Head of caudate nucleus (tissue), 42 donors: ENCODE measurements around the gene XAGE1A.
"Not testable (repeated sequence)": the region's sequence is repeated elsewhere in the genome, so short reads cannot be mapped to it uniquely, and the experiment has no call there.

Experiments
- DNase-seq, 42 donors: peaks; one replicate each; pipeline versions ENCODE4 v3.0.0 to v3.0.0-alpha.2; 2020 to 2021; ENCODE audit warnings: mixed read lengths in 7 of 42
- intact Hi-C: fragments of 100-400 bp; cut with DNase I; formaldehyde crosslinking; loops from one replicate; pipeline ENCODE4 v1.15.0; 2022

Gene XAGE1A, protein sequence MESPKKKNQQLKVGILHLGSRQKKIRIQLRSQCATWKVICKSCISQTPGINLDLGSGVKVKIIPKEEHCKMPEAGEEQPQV

DNA sequence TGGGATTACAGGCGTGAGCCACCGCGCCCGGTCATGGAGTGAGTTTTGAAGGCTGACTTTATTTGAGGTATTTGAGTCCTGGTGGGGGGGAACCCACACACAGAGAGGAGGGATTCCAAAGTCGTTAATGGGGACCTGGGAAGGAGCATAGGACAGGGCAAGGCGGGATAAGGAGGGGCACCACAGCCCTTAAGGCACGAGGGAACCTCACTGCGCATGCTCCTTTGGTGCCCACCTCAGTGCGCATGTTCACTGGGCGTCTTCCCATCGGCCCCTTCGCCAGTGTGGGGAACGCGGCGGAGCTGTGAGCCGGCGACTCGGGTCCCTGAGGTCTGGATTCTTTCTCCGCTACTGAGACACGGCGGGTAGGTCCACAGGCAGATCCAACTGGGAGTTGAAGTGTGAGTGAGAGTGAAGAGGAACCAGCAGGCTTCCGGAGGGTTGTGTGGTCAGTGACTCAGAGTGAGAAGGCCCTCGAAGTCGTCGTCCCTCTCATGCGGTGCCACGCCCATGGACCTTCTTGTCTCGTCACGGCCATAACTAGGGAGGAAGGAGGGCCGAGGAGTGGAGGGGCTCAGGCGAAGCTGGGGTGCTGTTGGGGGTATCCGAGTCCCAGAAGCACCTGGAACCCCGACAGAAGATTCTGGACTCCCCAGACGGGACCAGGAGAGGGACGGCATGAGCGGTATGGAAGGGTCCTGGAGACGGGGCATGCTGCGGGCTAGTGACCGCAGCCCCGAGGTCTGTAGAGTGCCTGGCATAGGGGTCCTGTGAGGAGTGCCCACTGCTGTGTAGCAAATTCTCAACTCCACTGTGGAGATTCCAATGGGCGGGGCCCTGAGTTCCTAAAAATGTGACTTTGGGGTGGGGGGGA, at the start of gene XAGE1A:
Gene XAGE1A, plus strand, starts transcription at position 264 of the 874 bp plus-strand sequence. CDS start 1,554 bp downstream, outside the sequence.
- DNase-seq, intact Hi-C loops: not testable (repeated sequence)

GRCh38 chrX:52452031-52452430, 43.6 kb upstream of the XAGE1A start:
- DNase-seq, intact Hi-C loops: not testable (repeated sequence)

DNA sequence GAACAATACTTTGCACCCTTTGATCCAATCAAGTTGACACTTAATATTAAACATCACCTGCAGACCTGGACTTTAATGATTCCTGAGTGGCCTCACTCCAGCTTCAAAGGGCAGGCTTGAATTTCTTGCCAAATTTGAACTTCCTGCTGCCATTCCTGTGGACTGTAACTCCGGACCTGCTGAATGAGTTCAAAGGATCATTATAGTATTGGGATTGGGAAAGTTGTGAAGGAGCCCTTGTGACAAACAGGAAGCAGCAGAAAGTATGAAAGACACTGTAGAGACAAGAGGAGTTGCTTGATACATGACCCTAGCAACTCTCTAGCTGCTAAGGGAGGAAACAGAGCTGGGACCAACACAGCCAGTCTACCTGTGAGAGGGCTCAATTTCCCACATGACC, 24.3 kb upstream of the XAGE1A start:
- not testable (repeated sequence) for DNase-seq

GRCh38 chrX:52496419-52496772, 788 bp downstream of the XAGE1A start:
- DNase-seq, intact Hi-C loops: not testable (repeated sequence)

More for the DNA sequence above, 24.3 kb upstream of the XAGE1A start:
- intact Hi-C loops = not testable (repeated sequence)

- DNase-seq, intact Hi-C loops: not testable (repeated sequence)
These were observed 5.8 kb downstream of the XAGE1A start for GRCh38 chrX:52501362-52501761.

DNA sequence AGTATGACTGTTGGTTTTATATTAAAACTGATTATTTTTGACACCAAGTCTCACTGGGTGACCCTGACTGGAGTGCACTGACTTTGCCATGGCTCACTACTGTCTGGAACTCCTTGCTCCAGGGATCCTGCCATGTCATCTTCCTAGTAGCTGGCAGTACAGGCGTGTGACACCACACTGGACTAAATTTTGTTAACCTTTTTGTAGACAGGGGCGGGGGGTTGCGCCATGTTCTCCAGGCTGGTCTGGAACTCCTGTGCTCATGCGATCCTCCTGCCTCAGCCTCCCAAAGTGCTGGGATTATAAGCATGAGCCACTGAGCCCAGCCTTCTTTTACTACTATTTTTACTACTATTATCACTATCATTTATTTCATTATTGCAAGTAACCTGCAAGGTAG, 8.9 kb downstream of the XAGE1A start:
- intact Hi-C loops = no loop called here
- DNase-seq = peak in 2 of 42 donors; percentile 5 to 6

- DNase-seq = no peak
- intact Hi-C loops = no loop called here
These were observed 11.7 kb downstream of the XAGE1A start for GRCh38 chrX:52507331-52507730.

GRCh38 chrX:52509916-52510315, 14.3 kb downstream of the XAGE1A start:
- intact Hi-C loops = no loop called here
- peak in 1 of 42 donors; percentile 4 for DNase-seq

GRCh38 chrX:52511126-52511525, 15.5 kb downstream of the XAGE1A start:
- DNase-seq, intact Hi-C loops: not testable (repeated sequence)

- intact Hi-C loops, DNase-seq: not testable (repeated sequence)
These were observed 20.7 kb downstream of the XAGE1A start for GRCh38 chrX:52516110-52516986.

- intact Hi-C loops, DNase-seq: not testable (repeated sequence)
These were observed 21.3 kb downstream of the XAGE1A start, which contains the start of gene XAGE1B for GRCh38 chrX:52516987-52517325. XAGE1B (minus strand) TSS chrX:52517063; CDS start chrX:52515527, 1,536 bp downstream.

DNA sequence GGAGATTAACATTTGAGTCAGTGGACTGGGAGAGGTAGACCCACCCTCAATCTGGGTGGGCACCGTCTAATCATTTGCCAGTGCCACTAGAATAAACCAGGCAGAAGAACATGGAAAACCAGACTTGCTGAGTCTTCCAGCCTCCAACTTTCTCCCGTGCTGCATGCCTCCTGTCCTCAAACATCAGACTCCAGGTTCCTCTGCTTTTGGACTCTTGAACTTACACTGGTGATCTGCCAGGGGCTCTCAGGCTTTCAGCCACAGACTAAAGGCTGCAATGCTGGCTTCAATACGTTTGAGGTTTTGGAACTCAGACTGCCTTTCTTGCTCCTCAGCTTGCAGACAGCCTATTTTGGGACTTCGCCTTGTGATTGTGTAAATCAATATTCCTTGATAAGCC, 45.4 kb downstream of the XAGE1A start:
- intact Hi-C loops, DNase-seq: not testable (repeated sequence)

GRCh38 chrX:52542311-52542710, 46.7 kb downstream of the XAGE1A start:
- intact Hi-C loops = no loop called here
- no peak for DNase-seq

DNA sequence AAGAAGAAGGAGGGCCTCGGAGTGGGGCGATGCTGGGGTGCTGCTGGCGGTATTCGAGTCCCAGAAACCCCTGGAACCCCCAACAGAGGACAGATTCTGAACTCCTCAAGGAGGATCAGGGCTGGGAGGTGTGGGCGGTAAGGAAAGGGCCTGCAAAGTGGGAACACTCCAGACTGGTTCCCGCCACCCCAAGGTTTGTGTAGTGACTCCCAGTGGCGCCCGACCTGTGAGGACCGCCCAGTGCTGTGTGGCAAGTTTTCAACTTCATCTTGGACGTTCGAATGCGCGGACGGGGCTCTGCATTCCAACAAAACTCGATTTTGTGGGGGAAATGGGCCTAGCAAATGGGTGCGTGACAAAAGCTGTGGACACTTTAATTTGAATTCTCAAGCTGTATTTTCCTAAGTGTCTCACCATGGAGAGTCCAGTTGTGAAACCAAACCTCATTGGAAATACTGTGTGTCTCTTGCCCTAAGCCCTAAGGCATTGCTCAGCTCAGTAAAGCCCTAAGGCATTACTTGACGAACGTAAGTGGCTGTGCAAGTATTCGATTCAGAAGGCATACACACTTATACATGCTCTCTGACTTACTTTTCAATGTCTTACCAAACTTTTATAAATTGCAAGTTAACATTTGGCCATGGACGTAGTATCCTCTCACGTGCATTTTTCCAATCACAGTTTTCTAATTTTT, 48.7 kb downstream of the XAGE1A start:
- DNase-seq = no peak
- intact Hi-C loops = no loop called here

DNA sequence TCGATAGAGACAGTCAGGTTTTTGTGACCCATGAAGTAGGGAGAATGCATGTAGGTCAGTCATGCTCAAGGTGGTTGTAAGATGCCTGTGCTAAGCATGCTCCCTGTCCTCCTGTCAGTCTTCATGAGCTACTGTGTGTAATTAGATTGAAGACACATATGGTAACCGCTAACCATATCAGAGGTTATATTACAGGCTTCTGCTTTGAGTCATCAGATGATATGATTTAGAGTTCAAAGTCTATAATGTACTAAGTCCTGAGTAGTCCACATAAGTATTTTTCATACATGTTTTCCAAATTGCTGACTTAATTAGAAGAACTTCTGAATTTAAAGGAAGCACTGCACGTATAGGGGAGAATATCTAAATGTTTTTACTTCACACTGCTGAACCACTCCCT, 53.2 kb downstream of the XAGE1A start:
- DNase-seq, intact Hi-C loops: not testable (repeated sequence)
